Measurements from ENCODE around the gene TASP1. TPM values are rescaled to one million over a fixed set of nuclear protein-coding genes. Genes with fewer than 3 reads are reported as not detected.

Gene TASP1
- total RNA-seq, 6 experiments from 2014 or later = 2.5 to 6.1 (median 4.3) TPM

GRCh38 chr20:13419477-13419876 is 219.3 kb downstream of the TASP1 start:
- Histone ChIP-seq H3K4me3 (no peak overlapping the region), H3K27me3 (no peaks in the 10 kb centered on the region), H3K36me3 (no peaks in the 10 kb centered on the region), H3K27ac (peak overlapping the region in 1 of 3 donors; percentile 34), H3K9me3 (no peaks in the 10 kb centered on the region), H3K4me1 (peaks cover 0 to 29% (median 14%) of the 10 kb centered on the region in 4 donors)
- WGBS (ENCODE audit: insufficient coverage, low coverage, low lambda C conversion rate, missing lambda C conversion rate) = 79% methylated on average over 3 of the region's 3 CpGs
- ATAC-seq (peak in 1 of 4 donors; percentile 25), DNase-seq (no peak)
- TF ChIP-seq CTCF (IDR thresholded peaks at IDR 0.05) (no peak), POLR2A (IDR thresholded peaks at IDR 0.05) (no peak)
- intact Hi-C loops (cut with DNase I) = no loop called here

- H3K27ac ChIP-seq = peak overlapping the region in 2 of 3 donors; percentile 20 to 34
- H3K4me1 ChIP-seq = peaks cover 0 to 24% (median 11%) of the 10 kb centered on the region in 4 donors
- peak; percentile 74 to 81 (median 76) for ATAC-seq
Measured at GRCh38 chr20:13418263-13419229, 220.2 kb downstream of the TASP1 start.

GRCh38 chr20:13416531-13416930 is 222.2 kb downstream of the TASP1 start:
- Histone ChIP-seq H3K27me3 (no peaks in the 10 kb centered on the region), H3K36me3 (no peaks in the 10 kb centered on the region), H3K9me3 (no peaks in the 10 kb centered on the region), H3K4me1 (peaks cover 0 to 25% (median 11%) of the 10 kb centered on the region in 4 donors), H3K27ac (no peak overlapping the region), H3K4me3 (no peak overlapping the region)
- ATAC-seq = no peak
- DNase-seq = no peak
- WGBS (ENCODE audit: insufficient coverage, low coverage, low lambda C conversion rate, missing lambda C conversion rate) = 90% methylated on average over 1 of the region's 3 CpGs
- TF ChIP-seq POLR2A (IDR thresholded peaks at IDR 0.05) = no peak
- TF ChIP-seq CTCF (IDR thresholded peaks at IDR 0.05) = no peak
- intact Hi-C loops (cut with DNase I) = no loop called here

More at GRCh38 chr20:13418263-13419229, 220.2 kb downstream of the TASP1 start:
- Histone ChIP-seq H3K4me3 (no peak overlapping the region), H3K27me3 (no peaks in the 10 kb centered on the region), H3K36me3 (no peaks in the 10 kb centered on the region), H3K9me3 (no peaks in the 10 kb centered on the region)
- intact Hi-C loops (cut with DNase I) = no loop called here
- no peak for DNase-seq
- TF ChIP-seq CTCF (IDR thresholded peaks at IDR 0.05) (no peak), POLR2A (IDR thresholded peaks at IDR 0.05) (peak; percentile 17)

- H3K27me3 ChIP-seq = no peaks in the 10 kb centered on the region
- intact Hi-C loops (cut with DNase I) = no loop called here
- peaks cover 0 to 8% (median 2%) of the 10 kb centered on the region in 4 donors for H3K4me1 ChIP-seq
- H3K36me3 ChIP-seq = no peaks in the 10 kb centered on the region
- no peaks in the 10 kb centered on the region for H3K9me3 ChIP-seq
- DNase-seq = peak in 1 of 3 donors; percentile 65
- TF ChIP-seq CTCF (IDR thresholded peaks at IDR 0.05) = no peak
- WGBS (ENCODE audit: insufficient coverage, low coverage, low lambda C conversion rate, missing lambda C conversion rate) = 48% methylated on average over 3 of the region's 3 CpGs
- no peak overlapping the region for H3K27ac ChIP-seq
- peak; percentile 78 to 86 (median 80) for ATAC-seq
- no peak overlapping the region for H3K4me3 ChIP-seq
Measured at GRCh38 chr20:13412806-13413445, 225.8 kb downstream of the TASP1 start.
